Activated naive CD4-positive, alpha-beta T cell treated with anti-CD3 and anti-CD28 coated beads, Interleukin-2, amount 10 ng/mL, durations not matched to agents 7 days and 5 days (primary cell): Measurements from ENCODE around the gene BAZ2A.
A peak's percentile ranks its signal among the peaks of the same experiment; 100 is the strongest.
"Not testable (repeated sequence)": the region's sequence is repeated elsewhere in the genome, so short reads cannot be mapped to it uniquely, and the experiment has no call there.

Experiments used
- CTCF ChIA-PET: fragments of 350-600 bp; sonication (Branson Sonifier 250); formaldehyde crosslinking; loops from one replicate; lab custom pipeline; 2021; ENCODE audit warnings: antibody characterized with exemption; lab: Charles Lee
- DNase-seq: peaks from one replicate; pipeline ENCODE4 v3.0.0-alpha.2; 2020
- H3K27ac Mint-ChIP-seq: one replicate; pipeline ENCODE4 v1.8.0; 2021; ENCODE audit warnings: mild to moderate bottlenecking, moderate library complexity, mixed read lengths
- H3K27me3 Mint-ChIP-seq: one replicate; pipeline ENCODE4 v1.8.0; 2021; ENCODE audit warnings: mild to moderate bottlenecking, mixed read lengths
- H3K36me3 Mint-ChIP-seq: one replicate; pipeline ENCODE4 v1.8.0; 2021; ENCODE audit warnings: mixed read lengths
- H3K4me1 Mint-ChIP-seq: one replicate; pipeline ENCODE4 v1.8.0; 2021; ENCODE audit warnings: mixed read lengths
- H3K4me3 Mint-ChIP-seq: one replicate; pipeline ENCODE4 v1.8.0; 2021; ENCODE audit warnings: mild to moderate bottlenecking, moderate library complexity, mixed read lengths
- H3K9me3 Mint-ChIP-seq: one replicate; pipeline ENCODE4 v1.8.0; 2021; ENCODE audit warnings: mixed read lengths

The BAZ2A gene

GRCh38 chr12:56630180-56630632 is at the start of gene BAZ2A:
Gene BAZ2A (minus strand): TSS chr12:56630326. CDS start chr12:56617530, 12,796 bp downstream.
- H3K4me1 Mint-ChIP-seq, result peaks cover 75% of the 10 kb centered on the region
- peaks cover 38% of the 10 kb centered on the region for H3K36me3 Mint-ChIP-seq
- H3K4me3 Mint-ChIP-seq, result peak within 1 kb of the TSS; percentile 84
- H3K27me3 Mint-ChIP-seq, result no peaks in the 10 kb centered on the region
- CTCF ChIA-PET, result interaction anchor here (2.1 kb wide), 1 partner anchor 117 kb away, joined by 11 read pairs; no protein-coding TSS in a partner anchor
- peak; percentile 93 for DNase-seq
- H3K9me3 Mint-ChIP-seq, result no peaks in the 10 kb centered on the region
- H3K27ac Mint-ChIP-seq, result peak within 1 kb of the TSS; percentile 93

DNA sequence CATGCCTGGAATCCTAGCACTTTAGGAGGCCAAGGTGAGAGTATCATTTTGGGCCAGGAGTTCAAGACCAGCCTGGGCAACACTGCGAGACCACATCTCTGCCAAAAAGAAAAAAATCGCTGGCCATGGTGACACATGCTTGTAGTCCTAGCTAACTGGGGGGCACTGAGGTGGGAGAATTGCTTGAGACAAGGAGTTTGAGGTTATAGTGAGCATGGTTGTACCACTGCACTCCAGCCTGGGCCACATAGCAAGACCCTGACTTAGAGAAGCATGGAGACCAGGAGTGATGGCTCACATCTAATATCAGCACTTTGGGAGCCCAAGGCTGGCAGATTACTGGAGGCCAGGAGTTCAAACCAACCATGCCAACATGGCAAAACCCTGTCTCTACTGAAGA is 48.7 kb upstream of the BAZ2A start:
- H3K9me3 Mint-ChIP-seq, result no peaks in the 10 kb centered on the region
- peaks cover 54% of the 10 kb centered on the region for H3K4me1 Mint-ChIP-seq
- CTCF ChIA-PET, result interaction anchor here (1.2 to 2.5 kb wide), 2 partner anchors 11 to 42 kb away, joined by 3 to 10 read pairs; no protein-coding TSS in a partner anchor
- DNase-seq, result no peak
- H3K27ac Mint-ChIP-seq, result peak overlapping the region; percentile 55
- H3K27me3 Mint-ChIP-seq, result no peaks in the 10 kb centered on the region
- no peak overlapping the region for H3K4me3 Mint-ChIP-seq
- H3K36me3 Mint-ChIP-seq, result peaks cover 32% of the 10 kb centered on the region

DNA sequence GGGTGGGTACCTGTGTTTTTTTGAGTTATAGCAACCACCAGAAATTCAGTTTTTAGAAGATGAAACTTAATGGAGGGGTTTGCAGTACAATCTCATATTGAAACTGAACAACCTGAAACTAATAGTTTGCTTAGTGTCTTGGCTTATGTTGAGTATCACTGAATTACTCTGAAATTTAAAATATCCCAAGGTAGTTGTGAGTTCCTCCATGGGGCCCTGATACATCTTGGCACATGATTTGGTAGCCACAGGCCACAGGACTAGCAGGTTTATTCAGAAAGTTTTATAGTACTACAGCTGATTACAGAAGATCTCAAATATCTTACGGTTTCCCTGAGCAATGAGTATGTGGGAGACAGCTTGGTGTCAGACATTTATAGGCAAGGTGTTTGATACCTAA is 47.6 kb upstream of the BAZ2A start:
- no peak for DNase-seq
- H3K9me3 Mint-ChIP-seq, result no peaks in the 10 kb centered on the region
- H3K27me3 Mint-ChIP-seq, result no peaks in the 10 kb centered on the region
- no peak overlapping the region for H3K4me3 Mint-ChIP-seq
- peaks cover 55% of the 10 kb centered on the region for H3K4me1 Mint-ChIP-seq
- CTCF ChIA-PET, result interaction anchor here (2.5 kb wide), 1 partner anchor 41 kb away, joined by 10 read pairs; no protein-coding TSS in a partner anchor
- H3K27ac Mint-ChIP-seq, result no peak overlapping the region
- peaks cover 34% of the 10 kb centered on the region for H3K36me3 Mint-ChIP-seq

DNA sequence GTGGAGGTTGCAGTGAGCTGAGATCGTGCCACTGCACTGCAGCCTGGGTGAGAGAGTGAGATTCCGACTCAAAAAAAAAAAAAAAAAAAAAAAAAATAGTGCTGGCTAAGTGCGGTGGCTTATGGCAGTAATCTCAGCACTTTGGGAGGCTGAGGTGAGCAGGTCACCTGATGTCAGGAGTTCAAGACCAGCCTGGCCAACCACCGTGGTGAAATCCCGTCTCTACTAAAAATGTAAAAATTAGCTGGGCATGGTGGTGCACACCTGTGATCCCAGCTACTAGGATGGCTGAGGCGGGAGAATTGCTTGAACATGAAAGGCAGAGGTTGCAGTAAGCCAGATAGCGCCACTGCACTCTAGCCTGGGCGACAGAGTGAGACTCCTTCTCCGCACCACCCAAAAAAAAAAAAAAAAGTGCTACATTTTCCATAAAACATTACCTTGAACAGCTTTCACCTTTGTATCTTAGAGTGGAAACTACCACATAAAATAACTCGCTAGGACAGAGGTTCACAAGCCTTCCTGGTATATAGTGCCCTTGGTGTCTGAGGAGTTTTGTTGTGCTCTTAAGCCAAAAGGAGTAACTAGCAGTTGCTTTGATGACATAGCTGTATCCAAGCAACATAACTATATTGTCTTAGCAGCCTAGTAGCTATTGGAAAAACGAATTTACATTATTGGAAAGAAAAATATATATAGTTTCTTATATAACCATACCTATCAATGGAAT is 46.9 kb upstream of the BAZ2A start:
- Mint-ChIP-seq H3K27ac (no peak overlapping the region), H3K36me3 (peaks cover 37% of the 10 kb centered on the region), H3K9me3 (no peaks in the 10 kb centered on the region), H3K27me3 (no peaks in the 10 kb centered on the region), H3K4me1 (peaks cover 53% of the 10 kb centered on the region), H3K4me3 (no peak overlapping the region)
- DNase-seq, result no peak
- CTCF ChIA-PET, result interaction anchor here (0.6 to 2.5 kb wide), 2 partner anchors 40 to 324 kb away, joined by 3 to 10 read pairs; no protein-coding TSS in a partner anchor

- H3K4me3 Mint-ChIP-seq, result no peak overlapping the region
- H3K4me1 Mint-ChIP-seq, result peaks cover 33% of the 10 kb centered on the region
- DNase-seq, result no peak
- CTCF ChIA-PET, result interaction anchor here (0.7 kb wide), 1 partner anchor 836 kb away, joined by 3 read pairs; no protein-coding TSS in a partner anchor
- H3K9me3 Mint-ChIP-seq, result no peaks in the 10 kb centered on the region
- no peak overlapping the region for H3K27ac Mint-ChIP-seq
- peaks cover 55% of the 10 kb centered on the region for H3K36me3 Mint-ChIP-seq
- H3K27me3 Mint-ChIP-seq, result no peaks in the 10 kb centered on the region
Observed at GRCh38 chr12:56671608-56672007, 41.5 kb upstream of the BAZ2A start.

DNA sequence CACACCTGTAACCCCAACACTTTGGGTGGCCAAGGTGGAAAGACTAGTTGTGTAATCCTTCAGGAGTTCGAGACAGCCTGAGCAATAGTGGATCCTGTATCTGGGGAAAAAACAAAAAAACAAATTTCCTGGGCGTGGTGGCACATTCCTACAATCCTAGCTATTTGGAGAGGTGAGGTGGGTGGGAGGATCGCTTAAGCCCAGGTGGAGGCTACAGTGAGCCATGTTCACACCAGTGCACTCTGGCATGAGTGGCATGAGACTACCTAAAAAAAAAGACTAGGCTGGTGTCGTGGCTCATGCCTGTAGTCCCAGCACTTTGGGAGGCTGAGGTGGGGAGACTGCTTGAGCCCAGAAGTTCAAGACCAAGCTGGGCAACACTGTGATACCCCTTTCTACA is 40.7 kb upstream of the BAZ2A start:
- DNase-seq, result no peak
- Mint-ChIP-seq H3K27ac (no peak overlapping the region), H3K27me3 (no peaks in the 10 kb centered on the region), H3K9me3 (no peaks in the 10 kb centered on the region), H3K4me1 (peaks cover 28% of the 10 kb centered on the region), H3K4me3 (no peak overlapping the region), H3K36me3 (peaks cover 58% of the 10 kb centered on the region)
- CTCF ChIA-PET, result interaction anchor here (0.6 to 1.0 kb wide), 3 partner anchors 34 to 835 kb away, joined by 3 read pairs; no protein-coding TSS in a partner anchor

DNA sequence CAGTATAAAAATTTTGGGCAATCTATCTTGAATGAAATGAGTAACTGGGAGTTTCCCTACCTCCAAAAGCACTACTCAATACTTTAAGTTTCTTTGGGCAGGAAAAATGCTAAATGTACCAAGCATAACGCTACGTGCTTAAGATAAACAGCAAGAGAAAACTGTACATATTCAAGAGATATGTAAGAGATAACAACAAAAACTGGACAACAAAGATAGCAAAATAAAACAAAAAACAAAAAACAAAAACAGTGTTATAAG is 38.0 kb upstream of the BAZ2A start:
- Mint-ChIP-seq H3K27ac (no peak overlapping the region), H3K27me3 (no peaks in the 10 kb centered on the region), H3K4me3 (no peak overlapping the region), H3K9me3 (no peaks in the 10 kb centered on the region), H3K36me3 (peaks cover 72% of the 10 kb centered on the region), H3K4me1 (peaks cover 20% of the 10 kb centered on the region)
- DNase-seq, result no peak
- CTCF ChIA-PET, result interaction anchor here (0.9 to 1.7 kb wide), 3 partner anchors 9 to 31 kb away, joined by 3 read pairs; no protein-coding TSS in a partner anchor

DNA sequence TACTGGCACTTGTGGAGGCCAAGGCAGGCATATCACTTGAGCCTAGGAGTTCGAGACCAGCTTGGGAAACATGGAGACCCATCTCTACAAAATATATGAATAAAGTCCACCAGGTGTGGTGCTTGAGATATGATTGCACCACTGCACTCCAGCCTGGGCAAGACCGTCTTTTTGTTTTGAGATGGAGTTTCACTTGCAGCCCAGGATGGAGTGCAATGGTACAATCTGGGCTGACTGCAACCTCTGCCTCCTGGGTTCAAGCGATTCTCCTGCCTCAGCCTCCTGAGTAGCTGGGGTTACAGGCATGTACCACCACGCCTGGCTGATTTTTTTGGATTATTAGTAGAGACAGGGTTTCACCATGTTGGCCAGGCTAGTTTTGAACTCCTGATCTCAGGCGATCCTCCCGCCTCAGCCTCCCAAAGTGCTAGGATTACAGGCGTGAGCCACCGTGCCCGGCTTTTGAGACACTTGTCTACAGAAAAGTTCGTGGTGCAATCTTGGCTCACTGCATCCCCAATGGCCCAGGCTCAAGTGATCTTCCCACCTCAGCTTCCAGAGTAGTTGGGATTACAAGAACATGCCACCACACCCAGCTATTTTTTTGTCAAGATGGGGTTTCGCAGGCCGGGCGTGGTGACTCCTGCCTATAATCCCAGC is 32.0 kb upstream of the BAZ2A start:
- Mint-ChIP-seq H3K27me3 (no peaks in the 10 kb centered on the region), H3K27ac (no peak overlapping the region), H3K4me1 (peaks cover 2% of the 10 kb centered on the region), H3K4me3 (no peak overlapping the region), H3K9me3 (no peaks in the 10 kb centered on the region), H3K36me3 (peaks cover 30% of the 10 kb centered on the region)
- CTCF ChIA-PET, result interaction anchor here (0.6 kb wide), 1 partner anchor 34 kb away, joined by 5 read pairs; no protein-coding TSS in a partner anchor
- no peak for DNase-seq

DNA sequence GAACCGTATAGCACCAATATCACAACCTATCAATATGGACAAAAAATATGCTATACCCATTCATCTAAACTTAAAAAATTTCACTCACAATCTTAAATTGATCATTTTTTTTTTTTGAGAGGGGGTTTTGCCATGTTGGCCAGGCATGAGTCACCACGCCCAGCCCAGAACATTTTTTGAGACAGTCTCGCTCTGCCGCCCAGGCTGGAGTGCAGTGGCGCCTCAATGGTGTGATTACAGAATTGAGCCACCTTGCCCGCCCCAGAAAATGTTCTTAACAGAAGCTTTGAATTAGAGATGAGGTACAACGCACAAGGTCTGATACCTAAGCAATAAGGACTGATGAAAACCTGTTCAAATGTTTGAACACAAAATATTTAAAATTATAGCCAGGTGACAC is 31.4 kb upstream of the BAZ2A start:
- H3K4me3 Mint-ChIP-seq, result no peak overlapping the region
- H3K9me3 Mint-ChIP-seq, result no peaks in the 10 kb centered on the region
- peaks cover 29% of the 10 kb centered on the region for H3K36me3 Mint-ChIP-seq
- H3K27me3 Mint-ChIP-seq, result no peaks in the 10 kb centered on the region
- no peak for DNase-seq
- no peak overlapping the region for H3K27ac Mint-ChIP-seq
- CTCF ChIA-PET, result no interaction called here
- peaks cover 2% of the 10 kb centered on the region for H3K4me1 Mint-ChIP-seq

- Mint-ChIP-seq H3K4me3 (no peak overlapping the region), H3K27ac (no peak overlapping the region), H3K4me1 (peaks cover 2% of the 10 kb centered on the region), H3K9me3 (peaks cover 7% of the 10 kb centered on the region), H3K36me3 (peaks cover 15% of the 10 kb centered on the region), H3K27me3 (peaks cover 5% of the 10 kb centered on the region)
- no peak for DNase-seq
- CTCF ChIA-PET, result interaction anchor here (0.8 kb wide), 1 partner anchor 9 kb away, joined by 3 read pairs; no protein-coding TSS in a partner anchor
Observed at GRCh38 chr12:56658921-56659320, 28.8 kb upstream of the BAZ2A start.

DNA sequence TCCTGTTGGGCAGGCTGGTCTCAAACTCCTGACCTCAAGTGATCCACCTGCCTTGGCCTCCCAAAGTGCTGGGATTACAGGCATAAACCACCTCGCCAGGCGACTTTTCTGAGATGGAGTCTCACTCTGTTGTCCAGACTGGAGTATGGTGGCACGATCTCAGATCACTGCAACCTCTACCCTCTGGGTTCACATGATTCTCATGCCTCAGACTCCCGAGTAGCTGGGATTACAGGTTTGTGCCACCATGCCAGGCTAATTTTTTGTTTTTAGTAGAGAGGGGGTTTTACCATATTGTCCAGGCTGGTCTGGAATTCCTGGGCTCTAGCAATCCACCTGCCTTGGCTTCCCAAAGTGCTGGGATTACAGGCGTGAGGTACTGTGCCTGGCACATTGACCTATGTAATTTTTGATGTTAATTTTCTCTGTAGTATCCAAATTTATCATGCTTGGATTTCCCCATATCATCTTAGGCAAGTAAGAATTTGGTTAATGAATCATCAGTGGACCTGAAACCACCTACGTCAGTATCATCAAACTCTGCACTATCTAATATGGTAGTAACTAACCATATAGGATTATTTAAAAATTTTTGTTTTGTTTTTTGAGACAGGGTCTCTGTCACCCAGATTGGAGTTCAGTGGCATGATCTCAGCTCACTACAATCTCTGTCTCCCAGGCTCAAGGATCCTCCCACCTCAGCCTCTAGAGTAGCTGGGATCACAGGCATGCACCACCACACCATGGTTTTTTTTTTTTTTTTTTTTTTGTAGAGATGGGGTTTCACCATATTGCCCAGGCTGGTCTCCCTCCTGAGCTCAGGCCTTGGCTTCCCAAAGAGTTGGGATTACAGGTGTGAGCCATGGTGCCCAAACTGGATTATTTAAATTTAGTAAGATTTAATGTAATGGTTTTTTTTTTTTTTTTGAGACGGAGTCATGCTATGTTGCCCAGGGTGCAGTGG is 27.6 kb upstream of the BAZ2A start:
- H3K9me3 Mint-ChIP-seq, result peaks cover 17% of the 10 kb centered on the region
- peaks cover 15% of the 10 kb centered on the region for H3K36me3 Mint-ChIP-seq
- H3K4me1 Mint-ChIP-seq, result no peaks in the 10 kb centered on the region
- H3K4me3 Mint-ChIP-seq, result no peak overlapping the region
- peaks cover 5% of the 10 kb centered on the region for H3K27me3 Mint-ChIP-seq
- no peak for DNase-seq
- CTCF ChIA-PET, result interaction anchor here (0.7 kb wide), 1 partner anchor 67 kb away, joined by 3 read pairs; no protein-coding TSS in a partner anchor
- no peak overlapping the region for H3K27ac Mint-ChIP-seq

DNA sequence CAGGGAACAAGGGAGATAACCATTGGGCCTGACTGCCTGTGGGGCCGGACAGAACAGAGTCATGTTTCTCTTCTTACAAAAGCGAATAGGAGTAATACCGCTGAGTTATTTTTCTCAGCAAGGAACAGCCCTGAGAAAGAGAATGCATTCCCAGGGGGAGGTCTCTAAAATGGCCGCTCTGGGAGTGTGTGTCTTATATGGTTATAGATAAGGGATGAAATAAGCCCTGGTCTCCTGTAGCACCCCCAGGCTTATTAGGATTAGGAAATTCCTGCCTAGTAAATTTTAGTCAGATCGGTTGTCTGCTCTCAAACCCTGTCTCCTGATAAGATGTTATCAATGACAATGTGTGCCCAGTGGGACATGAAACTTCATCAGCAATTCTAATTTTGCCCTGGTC is 23.7 kb upstream of the BAZ2A start:
- H3K4me1 Mint-ChIP-seq, CTCF ChIA-PET, H3K4me3 Mint-ChIP-seq, H3K27ac Mint-ChIP-seq, DNase-seq, H3K27me3 Mint-ChIP-seq: not testable (repeated sequence)
- peaks cover 13% of the 10 kb centered on the region for H3K36me3 Mint-ChIP-seq
- H3K9me3 Mint-ChIP-seq, result peaks cover 19% of the 10 kb centered on the region

DNA sequence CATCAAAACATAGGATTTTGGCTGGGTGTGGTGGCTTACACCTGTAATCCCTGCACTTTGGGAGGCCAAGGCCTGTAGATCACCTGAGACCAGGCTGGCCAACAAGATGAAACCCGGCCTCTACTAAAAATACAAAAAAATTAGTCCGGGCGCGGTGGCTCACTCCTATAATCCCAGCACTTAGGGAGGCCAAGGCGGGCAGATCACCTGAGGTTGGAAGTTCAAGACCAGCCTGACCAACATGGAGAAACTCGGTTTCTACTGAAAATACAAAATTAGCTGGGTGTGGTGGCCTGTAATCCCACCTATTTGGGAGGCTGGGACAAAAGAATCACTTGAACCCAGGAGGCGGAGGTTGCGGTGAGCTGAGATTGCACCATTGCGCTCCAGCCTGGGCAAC is 17.9 kb upstream of the BAZ2A start:
- not testable (repeated sequence) for H3K27me3 Mint-ChIP-seq, H3K9me3 Mint-ChIP-seq, H3K4me3 Mint-ChIP-seq, DNase-seq
- Mint-ChIP-seq H3K36me3 (peaks cover 31% of the 10 kb centered on the region), H3K27ac (peak overlapping the region; percentile 78), H3K4me1 (peaks cover 23% of the 10 kb centered on the region)
- CTCF ChIA-PET, result interaction anchor here (0.6 to 2.8 kb wide), 3 partner anchors 12 to 415 kb away, joined by 3 to 10 read pairs (median 6); no protein-coding TSS in a partner anchor
